K562 (cell line): ENCODE data around the gene NSMCE1.

ENCODE experiments used
- CBX5 ChIP-seq: IDR thresholded peaks from 2 replicates; pipeline ENCODE4 v1.6.1; 2014; ENCODE audit warnings: low read depth, borderline replicate concordance
- E2F4 ChIP-seq: sonication (generic); formaldehyde crosslinking; IDR thresholded peaks from 2 replicates; pipeline ENCODE4 v1.8.0; 2022; ENCODE audit warnings: mild to moderate bottlenecking, low read depth, missing genetic modification reagents
- EZH2 ChIP-seq: IDR thresholded peaks from 2 replicates; pipeline ENCODE4 v1.6.1; 2012; ENCODE audit warnings: low read depth, mild to moderate bottlenecking, inconsistent platforms, low read length, borderline replicate concordance
- HDAC8 ChIP-seq: fragments of 450-650 bp; IDR thresholded peaks from 2 replicates; pipeline ENCODE4 v1.6.1; 2016; ENCODE audit warnings: mild to moderate bottlenecking, missing genetic modification characterization, moderate library complexity, missing compliant biosample characterization
- HNRNPLL ChIP-seq: fragments of 200-400 bp; formaldehyde crosslinking; IDR thresholded peaks from 2 replicates; pipeline ENCODE4 v1.6.1; 2017; ENCODE audit warnings: low read length, low read depth, mild to moderate bottlenecking; ENCODE audit not compliant: poor library complexity, severe bottlenecking
- POLR2A ChIP-seq: fragments of 450-650 bp; conservative IDR thresholded peaks from 2 replicates; pipeline ENCODE4 v1.6.1; 2016
- TAF7 ChIP-seq: fragments of 450-650 bp; IDR thresholded peaks from 2 replicates; pipeline ENCODE4 v1.6.1; 2016; ENCODE audit warnings: missing genetic modification characterization, missing compliant biosample characterization
- TF ChIP-seq, protein P1 (sequence below): conservative IDR thresholded peaks from 2 replicates; pipeline ENCODE4 v1.6.1; 2011; ENCODE audit warnings: low read depth, mild to moderate bottlenecking, low read length; ENCODE audit not compliant: control insufficient read depth

DNA sequence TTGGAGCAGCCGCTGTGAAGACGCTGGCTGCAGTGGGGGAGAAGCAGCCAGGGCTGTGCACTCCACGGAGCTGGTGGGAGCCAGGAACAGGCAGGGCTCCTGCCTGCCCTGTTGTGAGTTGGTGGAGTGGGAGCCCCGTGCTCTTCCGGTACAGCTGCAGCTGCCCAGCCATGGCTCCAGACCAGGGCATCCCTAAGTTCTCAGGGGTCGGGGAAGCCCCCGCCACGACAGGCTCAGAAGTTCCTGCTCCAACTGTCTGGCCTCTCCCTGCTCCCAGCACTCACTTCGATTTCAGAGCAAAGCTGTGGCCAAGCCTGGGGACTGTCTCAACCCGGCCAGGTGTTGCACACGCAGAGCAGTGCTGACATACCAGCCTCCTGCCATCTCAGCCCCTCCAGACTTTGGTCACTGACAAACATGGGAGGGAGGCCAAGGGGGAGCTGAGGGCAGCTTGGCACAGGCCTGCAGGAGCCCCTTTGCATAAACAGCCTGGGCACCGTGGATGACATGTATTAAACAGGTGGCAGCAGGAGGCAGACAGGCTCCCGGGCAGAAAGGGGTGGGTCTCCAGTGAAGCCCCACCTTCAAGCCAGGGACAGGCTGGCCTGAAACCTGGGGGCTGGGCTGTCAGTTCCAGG lies 79.1 kb downstream of the NSMCE1 start:
- TF ChIP-seq POLR2A (no peak), E2F4 (CRISPR knock-in tag) (no peak), EZH2 (no peak), HDAC8 (no peak), TAF7 (tag) (no peak), HNRNPLL (no peak), CBX5 (no peak)
- TF ChIP-seq, protein P1, sequence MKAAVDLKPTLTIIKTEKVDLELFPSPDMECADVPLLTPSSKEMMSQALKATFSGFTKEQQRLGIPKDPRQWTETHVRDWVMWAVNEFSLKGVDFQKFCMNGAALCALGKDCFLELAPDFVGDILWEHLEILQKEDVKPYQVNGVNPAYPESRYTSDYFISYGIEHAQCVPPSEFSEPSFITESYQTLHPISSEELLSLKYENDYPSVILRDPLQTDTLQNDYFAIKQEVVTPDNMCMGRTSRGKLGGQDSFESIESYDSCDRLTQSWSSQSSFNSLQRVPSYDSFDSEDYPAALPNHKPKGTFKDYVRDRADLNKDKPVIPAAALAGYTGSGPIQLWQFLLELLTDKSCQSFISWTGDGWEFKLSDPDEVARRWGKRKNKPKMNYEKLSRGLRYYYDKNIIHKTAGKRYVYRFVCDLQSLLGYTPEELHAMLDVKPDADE, result no peak
